ENCODE data around the gene ZC3H12A.

- TF ChIP-seq CTCF (conservative IDR thresholded peaks at IDR 0.05) (no peak), ZFX (IDR thresholded peaks at IDR 0.05) (no peak)
These were observed 24.4 kb upstream of the ZC3H12A start for GRCh38 chr1:37449936-37450335.

Data from C4-2B (cell line).